ENCODE results near the gene SPOCK1.

SPOCK1 gene

GRCh38 chr5:137082951-137083350 lies 416.2 kb downstream of the SPOCK1 start:
- DNase-seq (ENCODE audit: low read depth in 1 of 2, low spot score in 1 of 2), result no peak
- no peak overlapping the region for H3K27ac ChIP-seq (replicated peaks)
- no peak for TF ChIP-seq SPI1 (IDR thresholded peaks at IDR 0.05; ENCODE audit: borderline replicate concordance, low read depth)
- no peak for TF ChIP-seq REST (IDR thresholded peaks at IDR 0.05; ENCODE audit: insufficient replicate concordance, low read depth)
- TF ChIP-seq GABPA (IDR thresholded peaks at IDR 0.05; ENCODE audit: low read depth), result no peak
- no peak for TF ChIP-seq POLR2AphosphoS5 (IDR thresholded peaks at IDR 0.05; ENCODE audit: low read depth)
- no peak for TF ChIP-seq CTCF (IDR thresholded peaks at IDR 0.05; ENCODE audit: insufficient read depth, low read length)
- H3K27me3 ChIP-seq (ENCODE audit: insufficient read depth, poor library complexity, severe bottlenecking), result no peaks in the 10 kb centered on the region
- H3K4me3 ChIP-seq (replicated peaks; ENCODE audit: insufficient read depth, low read length), result no peak overlapping the region

- TF ChIP-seq POLR2AphosphoS5 (IDR thresholded peaks at IDR 0.05; ENCODE audit: low read depth) (no peak), SPI1 (IDR thresholded peaks at IDR 0.05; ENCODE audit: borderline replicate concordance, low read depth) (no peak), CTCF (IDR thresholded peaks at IDR 0.05; ENCODE audit: insufficient read depth, low read length) (no peak), GABPA (IDR thresholded peaks at IDR 0.05; ENCODE audit: low read depth) (no peak), REST (IDR thresholded peaks at IDR 0.05; ENCODE audit: insufficient replicate concordance, low read depth) (no peak)
- no peaks in the 10 kb centered on the region for H3K27me3 ChIP-seq (ENCODE audit: insufficient read depth, poor library complexity, severe bottlenecking)
- H3K27ac ChIP-seq (replicated peaks), result no peak overlapping the region
- no peak overlapping the region for H3K4me3 ChIP-seq (replicated peaks; ENCODE audit: insufficient read depth, low read length)
- DNase-seq (ENCODE audit: low read depth in 1 of 2, low spot score in 1 of 2), result no peak
Measured at GRCh38 chr5:137078171-137078665, 420.9 kb downstream of the SPOCK1 start.

GRCh38 chr5:137075163-137075970 lies 423.8 kb downstream of the SPOCK1 start:
- TF ChIP-seq CTCF (IDR thresholded peaks at IDR 0.05; ENCODE audit: insufficient read depth, low read length) (peak; percentile 5), GABPA (IDR thresholded peaks at IDR 0.05; ENCODE audit: low read depth) (no peak)
- H3K27ac ChIP-seq (replicated peaks), result no peak overlapping the region
- H3K4me3 ChIP-seq (replicated peaks; ENCODE audit: insufficient read depth, low read length), result no peak overlapping the region
- no peaks in the 10 kb centered on the region for H3K27me3 ChIP-seq (ENCODE audit: insufficient read depth, poor library complexity, severe bottlenecking)
- peak in 1 of 2 experiments; percentile 9 for DNase-seq (ENCODE audit: low read depth in 1 of 2, low spot score in 1 of 2)

All from HL-60 (cell line).